Measurements from ENCODE around the gene CYTL1. TPM values are rescaled to one million over a fixed set of nuclear protein-coding genes. Genes with fewer than 3 reads are reported as not detected.

CYTL1 gene, protein sequence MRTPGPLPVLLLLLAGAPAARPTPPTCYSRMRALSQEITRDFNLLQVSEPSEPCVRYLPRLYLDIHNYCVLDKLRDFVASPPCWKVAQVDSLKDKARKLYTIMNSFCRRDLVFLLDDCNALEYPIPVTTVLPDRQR
- not detected in 5 replicates for total RNA-seq (2022; extraction: Qiagen RNA extraction; ENCODE audit: low read depth)

DNA sequence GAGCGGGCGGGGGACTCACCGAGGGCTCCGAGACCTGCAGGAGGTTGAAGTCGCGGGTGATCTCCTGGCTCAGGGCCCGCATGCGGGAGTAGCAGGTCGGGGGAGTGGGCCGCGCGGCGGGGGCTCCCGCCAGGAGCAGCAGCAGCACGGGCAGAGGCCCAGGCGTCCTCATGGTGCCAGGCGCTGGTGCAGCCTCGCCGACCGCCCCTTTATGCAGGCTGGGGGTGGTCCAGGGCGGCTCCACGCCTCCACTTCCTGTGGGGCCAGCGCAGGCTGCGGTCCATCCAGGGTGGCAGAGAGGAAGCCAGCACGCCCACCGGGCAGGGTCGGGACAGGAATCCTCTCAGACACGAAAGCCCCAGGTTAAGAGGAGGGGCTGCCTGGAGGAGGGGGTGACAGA is at the start of gene CYTL1:
TSS of gene CYTL1 (minus strand) at position 185 of the 400 bp plus-strand sequence. CDS start at position 172, 13 bp downstream.

DNA sequence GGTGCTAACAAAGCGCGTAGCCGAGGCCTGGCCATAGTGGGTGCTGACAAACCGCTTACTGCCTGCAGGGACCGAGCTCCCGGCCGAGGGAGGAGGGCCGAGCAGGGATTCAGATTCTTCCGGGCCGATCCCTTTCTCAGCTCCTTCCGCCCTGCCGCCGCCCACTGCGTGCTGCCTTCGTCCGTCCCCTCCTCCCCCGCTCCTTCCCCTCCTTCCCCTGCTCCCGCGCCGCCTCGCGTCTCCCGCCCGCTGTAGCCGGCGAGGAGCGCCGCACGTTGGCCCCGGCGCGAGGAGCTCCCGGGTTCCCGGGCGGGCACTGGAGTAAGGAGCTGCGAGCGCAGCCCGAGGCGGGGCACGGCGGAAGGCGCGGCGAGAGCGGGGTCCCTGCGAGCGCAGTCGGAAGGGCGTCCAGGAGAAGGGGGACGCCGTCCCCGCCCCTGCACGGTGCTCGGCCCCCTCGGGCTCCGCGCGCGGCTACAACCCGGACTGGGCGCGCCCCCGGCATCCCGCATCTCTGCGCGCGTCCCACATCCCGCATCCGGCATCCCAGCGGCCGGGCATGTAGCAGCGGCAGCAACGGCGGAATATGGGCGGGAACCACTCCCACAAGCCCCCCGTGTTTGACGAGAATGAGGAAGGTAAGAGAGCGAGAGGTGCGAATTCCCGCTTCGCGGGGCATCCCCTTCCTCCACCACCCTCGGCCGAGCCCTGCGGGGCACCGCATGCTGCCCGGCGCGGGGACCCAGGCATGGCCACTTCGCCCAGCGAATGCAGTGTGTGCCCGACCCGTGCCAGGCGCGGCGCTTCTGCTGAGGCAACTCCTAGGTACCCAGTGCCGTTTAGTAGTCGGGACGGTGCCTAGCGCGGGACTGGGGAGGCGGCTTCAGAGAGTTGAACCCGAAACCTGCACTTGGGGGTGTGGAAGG is 32.3 kb upstream of the CYTL1 start, which contains the start of gene STK32B:
TSS of gene STK32B (plus strand) at position 203 of the 926 bp plus-strand sequence.

Other genes starting within 250 kb of the CYTL1 start
- gene MSX1, start 159.8 kb downstream of the CYTL1 start, total RNA-seq (2022; extraction: Qiagen RNA extraction; ENCODE audit: low read depth), result 7.5 to 12.4 TPM (median 11.0 TPM) in 5 replicates
- gene STK32B, start 32.0 kb upstream of the CYTL1 start, total RNA-seq (2022; extraction: Qiagen RNA extraction; ENCODE audit: low read depth), result 19.0 to 22.9 TPM (median 22.7 TPM) in 5 replicates